Psoas muscle (tissue), 8 donors: ENCODE results near the gene PI4KA. TPM values are rescaled to one million over a fixed set of nuclear protein-coding genes. Genes with fewer than 3 reads are reported as not detected.

Experiments used
- ATAC-seq, 4 donors: fragments of 200-7000 bp; cut with Tn5 transposase; one replicate each; pipeline ENCODE4 v1.9.1; 2020; ENCODE audit warnings: moderate library complexity in 3 of 4, mild to moderate bottlenecking in 2 of 4
- DNase-seq, 2 donors: peaks; one replicate each; pipeline ENCODE4 v3.0.0-alpha.2; 2020
- H3K27ac ChIP-seq: fragments of 200-600 bp; one replicate; pipeline ENCODE4 v1.8.0; 2022
- H3K27me3 ChIP-seq, 3 donors: fragments of 200-600 bp in 1 of 3; one replicate each; pipeline versions ENCODE4 v1.6.1 to v1.8.0; 2013 to 2022; ENCODE audit warnings: low read length in 2 of 3, mild to moderate bottlenecking in 2 of 3, moderate library complexity in 1 of 3; ENCODE audit not compliant: insufficient read depth in 3 of 3
- H3K36me3 ChIP-seq, 2 donors: fragments of 200-600 bp in 1 of 2; one replicate each; pipeline versions ENCODE4 v1.6.1 to v1.8.0; 2013 to 2022; ENCODE audit warnings: low read depth in 1 of 2, mild to moderate bottlenecking in 1 of 2, moderate library complexity in 1 of 2; ENCODE audit not compliant: insufficient read depth in 1 of 2
- H3K4me1 ChIP-seq: fragments of 200-600 bp; one replicate; pipeline ENCODE4 v1.8.0; 2022
- H3K4me3 ChIP-seq: fragments of 200-600 bp; one replicate; pipeline ENCODE4 v1.8.0; 2022; ENCODE audit warnings: mild to moderate bottlenecking
- H3K9me3 ChIP-seq: fragments of 200-600 bp; one replicate; pipeline ENCODE4 v1.8.0; 2022
- WGBS, 3 donors: extraction: QIAGEN DNeasy Blood & Tissue Kit; methylation state at CpG; one replicate each; pipeline versions ENCODE4 v1.1.6 to v1.1.7; 2013; 5-methylcytosine and 5-hydroxymethylcytosine counted together
- intact Hi-C, 2 donors: fragments of 100-400 bp; cut with DNase I; formaldehyde crosslinking; loops; one replicate each; pipeline versions ENCODE4 v1.11.0 to v1.14.2; 2022
- polyA plus RNA-seq, 3 donors: library from polyadenylated mRNA; stranded (reverse); fragments of 200-250 nt; gene quantifications; one replicate each; pipeline ENCODE4 v1.2.3, GENCODE V29; 2013
- total RNA-seq, 4 donors: library from RNA; stranded (reverse); fragmentation: NEBNext Ultra II Directional in 2 of 4; extraction: Animal tissue kit (Norgen Biotek cat#: 25700) in 2 of 4; gene quantifications; one replicate each; pipeline versions ENCODE4 v1.2.1 to v1.2.4, GENCODE V29; 2021 to 2023
- TF ChIP-seq, protein P1 (sequence below): fragments of 200-600 bp; IDR thresholded peaks from one replicate; pipeline ENCODE4 v1.8.0; 2022; ENCODE audit warnings: antibody characterized with exemption
- donor health status: healthy with polysubstance abuse.
- donor health status: DM: no; HTN: no; CAD: no; lungs with moderate emphysema.
- donor health status: Bipolar disorder and iron deficiency.
- donor health status: healthy.
- donor health status: DM: yes; HTN: yes; CAD: no.
- donor health status: DM: no; HTN: no; CAD: no.
- donor health status: DM: no; HTN: no; CAD: no.
- donor health status: DM: yes; HTN: yes; CAD: no.

Gene PI4KA
- total and polyA plus RNA-seq, 7 donors, result 22.7 to 52.6 (median 41.0) TPM

DNA sequence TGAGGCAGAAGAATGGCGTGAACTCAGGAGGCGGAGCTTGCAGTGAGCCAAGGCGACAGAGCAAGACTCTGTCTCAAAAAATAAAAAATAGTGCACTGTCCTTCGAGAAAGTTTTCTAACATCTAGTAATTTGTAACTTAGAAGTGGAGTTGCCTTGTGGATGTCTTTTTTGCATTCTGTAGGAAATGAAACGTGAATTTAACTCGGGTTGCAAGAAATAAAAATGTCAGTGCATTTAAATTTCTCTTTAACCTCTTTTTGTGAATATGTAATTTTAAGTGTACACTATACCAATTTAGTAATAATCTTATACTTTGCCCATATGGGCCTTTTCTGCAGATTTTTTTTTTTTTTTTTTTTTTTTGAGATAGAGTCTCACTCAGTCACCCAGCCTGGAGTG, 32.4 kb upstream of the PI4KA start:
- Histone ChIP-seq H3K4me1 (no peaks in the 10 kb centered on the region), H3K27me3 (no peaks in the 10 kb centered on the region), H3K9me3 (no peaks in the 10 kb centered on the region), H3K36me3 (peaks cover 3 to 43% of the 10 kb centered on the region in 2 donors), H3K4me3 (no peak overlapping the region), H3K27ac (no peak overlapping the region)
- no peak for DNase-seq
- intact Hi-C loops, result no loop called here
- WGBS, 3 donors, result 93 to 97% (median 96%) methylated on average over 6 of the region's 6 CpGs
- ATAC-seq, result no peak
- TF ChIP-seq, protein P1, sequence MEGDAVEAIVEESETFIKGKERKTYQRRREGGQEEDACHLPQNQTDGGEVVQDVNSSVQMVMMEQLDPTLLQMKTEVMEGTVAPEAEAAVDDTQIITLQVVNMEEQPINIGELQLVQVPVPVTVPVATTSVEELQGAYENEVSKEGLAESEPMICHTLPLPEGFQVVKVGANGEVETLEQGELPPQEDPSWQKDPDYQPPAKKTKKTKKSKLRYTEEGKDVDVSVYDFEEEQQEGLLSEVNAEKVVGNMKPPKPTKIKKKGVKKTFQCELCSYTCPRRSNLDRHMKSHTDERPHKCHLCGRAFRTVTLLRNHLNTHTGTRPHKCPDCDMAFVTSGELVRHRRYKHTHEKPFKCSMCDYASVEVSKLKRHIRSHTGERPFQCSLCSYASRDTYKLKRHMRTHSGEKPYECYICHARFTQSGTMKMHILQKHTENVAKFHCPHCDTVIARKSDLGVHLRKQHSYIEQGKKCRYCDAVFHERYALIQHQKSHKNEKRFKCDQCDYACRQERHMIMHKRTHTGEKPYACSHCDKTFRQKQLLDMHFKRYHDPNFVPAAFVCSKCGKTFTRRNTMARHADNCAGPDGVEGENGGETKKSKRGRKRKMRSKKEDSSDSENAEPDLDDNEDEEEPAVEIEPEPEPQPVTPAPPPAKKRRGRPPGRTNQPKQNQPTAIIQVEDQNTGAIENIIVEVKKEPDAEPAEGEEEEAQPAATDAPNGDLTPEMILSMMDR, result no peak

DNA sequence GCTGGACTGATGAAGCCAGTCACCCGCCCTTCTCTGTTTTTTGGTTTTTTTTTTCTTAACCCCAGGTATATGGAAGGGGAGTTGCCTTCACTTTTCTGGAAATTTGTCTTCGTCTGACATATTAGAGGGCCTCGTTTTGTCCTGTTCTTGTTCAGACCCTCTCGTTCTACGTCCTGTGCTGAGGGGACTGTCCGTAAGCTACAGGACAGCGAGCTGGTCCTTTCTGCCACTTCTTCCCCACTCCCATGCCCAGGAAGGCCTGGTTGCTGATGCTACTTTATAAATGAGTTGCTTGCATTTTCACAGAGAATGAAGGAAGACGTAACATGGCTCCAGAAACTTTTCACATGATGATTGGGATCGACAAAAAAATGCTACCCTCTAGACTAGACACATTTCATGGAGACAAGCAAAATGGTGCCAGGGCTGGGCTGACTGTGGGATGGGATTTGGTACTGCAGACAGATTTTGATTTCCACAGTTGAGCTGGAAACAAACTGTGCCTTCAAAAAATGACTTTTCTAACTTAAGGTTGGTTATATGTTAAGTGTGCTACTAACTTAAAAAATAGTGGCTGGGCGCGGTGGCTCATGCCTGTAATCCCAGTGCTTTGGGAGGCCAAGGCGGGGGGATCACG, 31.4 kb upstream of the PI4KA start:
- intact Hi-C loops, result loop anchor here (5.0 to 10.0 kb wide), 3 partner anchors 67 to 185 kb away; partner anchors contain the start of gene LZTR1 (in 2 of the 2)

DNA sequence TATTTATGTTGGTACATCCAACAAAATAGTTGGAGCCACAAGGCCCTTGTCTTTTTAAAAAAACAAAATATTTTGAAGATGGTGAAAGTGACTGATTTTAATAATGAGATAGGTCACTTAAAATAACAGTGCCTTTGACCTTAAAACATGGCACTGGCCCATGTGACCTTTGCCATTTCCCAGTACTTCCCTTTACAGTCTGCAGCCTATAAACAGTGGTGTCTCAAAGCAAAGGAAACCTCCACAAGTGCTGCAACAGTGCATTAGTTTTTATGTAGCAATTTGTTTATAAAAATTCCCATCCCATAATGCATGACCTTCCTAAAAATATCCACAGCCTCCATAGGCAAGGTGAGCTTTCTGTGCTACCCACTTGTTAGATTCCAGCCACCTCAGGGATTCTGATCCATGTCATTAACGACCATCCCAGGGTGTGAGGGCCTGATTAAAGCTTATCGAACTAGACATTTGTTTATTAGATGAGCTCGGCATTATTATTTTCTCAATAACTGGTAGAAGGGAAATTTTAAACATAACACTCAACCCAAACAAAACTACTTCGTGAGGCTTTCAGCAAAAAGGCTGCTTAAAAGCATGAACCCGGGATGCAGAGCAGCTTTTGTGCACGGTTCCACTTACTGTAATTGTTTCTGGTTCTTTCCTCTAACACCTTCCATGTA, 30.6 kb upstream of the PI4KA start:
- no peaks in the 10 kb centered on the region for H3K27me3 ChIP-seq
- intact Hi-C loops, result loop anchor here (5.0 to 10.0 kb wide), 3 partner anchors 68 to 186 kb away; partner anchors contain the start of gene LZTR1 (in 2 of the 2)
- 88 to 94% (median 91%) methylated on average over 6 of the region's 6 CpGs for WGBS, 3 donors
- ATAC-seq (no peak), DNase-seq (no peak)
- no peaks in the 10 kb centered on the region for H3K4me1 ChIP-seq
- H3K9me3 ChIP-seq, result no peaks in the 10 kb centered on the region
- H3K4me3 ChIP-seq, result no peak overlapping the region
- peaks cover 3 to 59% of the 10 kb centered on the region in 2 donors for H3K36me3 ChIP-seq
- H3K27ac ChIP-seq, result no peak overlapping the region
- TF ChIP-seq, protein P1, result no peak

More for the DNA sequence above, 31.4 kb upstream of the PI4KA start:
- WGBS, 3 donors, result 87 to 90% (median 89%) methylated on average over 13 of the region's 13 CpGs
- Histone ChIP-seq H3K9me3 (no peaks in the 10 kb centered on the region), H3K4me3 (no peak overlapping the region), H3K27me3 (no peaks in the 10 kb centered on the region), H3K4me1 (no peaks in the 10 kb centered on the region), H3K27ac (no peak overlapping the region), H3K36me3 (peaks cover 3 to 50% of the 10 kb centered on the region in 2 donors)
- no peak for ATAC-seq
- TF ChIP-seq, protein P1, result no peak
- no peak for DNase-seq

DNA sequence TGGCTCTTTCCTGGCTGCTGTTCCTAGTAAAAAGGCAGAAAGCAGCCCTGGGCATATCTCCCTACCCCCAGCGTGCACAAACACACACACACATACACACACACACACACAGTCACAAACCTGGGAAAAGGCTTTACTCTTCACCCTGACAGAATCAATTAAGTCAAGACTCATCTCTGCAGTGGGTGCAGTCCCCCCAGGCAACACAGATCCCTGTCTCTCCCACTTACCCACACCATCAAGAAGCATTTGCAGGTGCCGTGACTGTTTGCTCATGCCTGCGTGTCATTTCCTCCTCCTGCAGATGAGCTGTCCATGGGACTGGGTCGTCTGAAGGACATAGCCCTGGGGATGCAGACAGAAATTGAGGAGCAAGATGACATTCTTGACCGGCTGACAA, 28.8 kb upstream of the PI4KA start:
- Histone ChIP-seq H3K4me3 (no peak overlapping the region), H3K4me1 (no peaks in the 10 kb centered on the region), H3K27me3 (no peaks in the 10 kb centered on the region), H3K27ac (no peak overlapping the region), H3K36me3 (peaks cover 3 to 77% of the 10 kb centered on the region in 2 donors), H3K9me3 (no peaks in the 10 kb centered on the region)
- WGBS, 3 donors, result 76 to 81% (median 81%) methylated on average over 5 of the region's 5 CpGs
- intact Hi-C loops, result loop anchor here (5.0 to 10.0 kb wide), 3 partner anchors 70 to 187 kb away; partner anchors contain the start of gene LZTR1 (in 2 of the 2)
- TF ChIP-seq, protein P1, result no peak
- ATAC-seq (no peak), DNase-seq (no peak)
